ENCODE data around the gene ARHGAP26.

DNA sequence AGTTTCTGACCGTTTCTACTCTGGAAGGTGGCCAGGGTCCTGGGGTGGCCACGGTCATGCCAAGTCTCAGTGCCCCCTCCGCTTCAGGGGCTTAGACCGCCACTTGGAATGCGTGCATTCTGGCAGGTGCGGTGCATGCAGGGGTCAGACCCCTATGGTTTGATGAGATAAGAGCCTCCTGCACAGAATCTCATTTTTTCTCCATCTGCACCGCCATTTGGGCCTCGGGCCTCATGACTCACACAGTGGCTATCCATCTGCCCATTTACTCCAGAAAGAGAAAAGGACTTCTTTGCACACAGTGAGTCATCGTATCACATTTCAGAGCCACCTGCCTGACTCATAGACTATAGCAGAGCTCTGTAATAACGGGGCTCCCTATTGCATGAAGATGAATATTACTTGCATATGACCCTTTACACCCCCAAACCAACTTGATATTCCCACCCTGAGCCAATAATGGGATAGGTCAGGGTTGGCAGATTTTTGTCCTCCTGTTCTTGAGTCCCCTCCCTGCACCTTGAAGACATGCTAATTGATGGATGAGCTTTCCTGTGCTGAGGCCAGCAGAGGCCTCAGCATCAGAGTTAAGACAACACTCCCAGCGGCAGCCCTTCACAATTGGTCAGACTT lies 475.9 kb downstream of the ARHGAP26 start:
- TF ChIP-seq CTCF (IDR thresholded peaks at IDR 0.05) (no peak), POLR2A (IDR thresholded peaks at IDR 0.05) (no peak)

All from lower leg skin (tissue), 3 donors.